Measurements from ENCODE around the gene IL18. TPM values are rescaled to one million over a fixed set of nuclear protein-coding genes. Genes with fewer than 3 reads are reported as not detected.
A peak's percentile ranks its signal among the peaks of the same experiment; 100 is the strongest.

The IL18 gene
- total RNA-seq, 1 donor, result 2.2 TPM

DNA sequence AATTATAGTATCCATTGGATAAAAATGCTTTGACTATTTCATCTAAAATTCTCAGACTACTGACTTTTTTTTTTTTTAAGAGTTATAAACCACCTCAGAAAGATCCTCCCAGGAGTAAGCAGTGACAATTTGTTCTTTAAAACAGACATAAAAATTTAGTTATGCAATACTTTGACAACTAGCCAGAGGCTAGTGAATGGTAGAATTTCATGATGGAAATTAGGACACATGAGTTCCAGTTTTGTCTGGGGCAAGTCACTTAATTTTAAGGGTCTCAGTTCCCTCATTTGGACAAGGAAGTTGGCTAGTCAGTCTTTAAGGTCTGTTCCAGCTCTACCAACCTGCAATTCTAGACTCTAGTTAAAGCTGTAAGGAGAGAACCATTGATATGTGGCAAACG, 2.9 kb downstream of the IL18 start:
- TF ChIP-seq, protein P1, sequence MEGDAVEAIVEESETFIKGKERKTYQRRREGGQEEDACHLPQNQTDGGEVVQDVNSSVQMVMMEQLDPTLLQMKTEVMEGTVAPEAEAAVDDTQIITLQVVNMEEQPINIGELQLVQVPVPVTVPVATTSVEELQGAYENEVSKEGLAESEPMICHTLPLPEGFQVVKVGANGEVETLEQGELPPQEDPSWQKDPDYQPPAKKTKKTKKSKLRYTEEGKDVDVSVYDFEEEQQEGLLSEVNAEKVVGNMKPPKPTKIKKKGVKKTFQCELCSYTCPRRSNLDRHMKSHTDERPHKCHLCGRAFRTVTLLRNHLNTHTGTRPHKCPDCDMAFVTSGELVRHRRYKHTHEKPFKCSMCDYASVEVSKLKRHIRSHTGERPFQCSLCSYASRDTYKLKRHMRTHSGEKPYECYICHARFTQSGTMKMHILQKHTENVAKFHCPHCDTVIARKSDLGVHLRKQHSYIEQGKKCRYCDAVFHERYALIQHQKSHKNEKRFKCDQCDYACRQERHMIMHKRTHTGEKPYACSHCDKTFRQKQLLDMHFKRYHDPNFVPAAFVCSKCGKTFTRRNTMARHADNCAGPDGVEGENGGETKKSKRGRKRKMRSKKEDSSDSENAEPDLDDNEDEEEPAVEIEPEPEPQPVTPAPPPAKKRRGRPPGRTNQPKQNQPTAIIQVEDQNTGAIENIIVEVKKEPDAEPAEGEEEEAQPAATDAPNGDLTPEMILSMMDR (IDR thresholded peaks at IDR 0.05; ENCODE audit: insufficient read depth, low read depth, low read length), result no peak
- DNase-seq (ENCODE audit: low read depth), result peak; percentile 67
- no peak overlapping the region for H3K4me3 ChIP-seq (ENCODE audit: low read depth, low read length)

DNA sequence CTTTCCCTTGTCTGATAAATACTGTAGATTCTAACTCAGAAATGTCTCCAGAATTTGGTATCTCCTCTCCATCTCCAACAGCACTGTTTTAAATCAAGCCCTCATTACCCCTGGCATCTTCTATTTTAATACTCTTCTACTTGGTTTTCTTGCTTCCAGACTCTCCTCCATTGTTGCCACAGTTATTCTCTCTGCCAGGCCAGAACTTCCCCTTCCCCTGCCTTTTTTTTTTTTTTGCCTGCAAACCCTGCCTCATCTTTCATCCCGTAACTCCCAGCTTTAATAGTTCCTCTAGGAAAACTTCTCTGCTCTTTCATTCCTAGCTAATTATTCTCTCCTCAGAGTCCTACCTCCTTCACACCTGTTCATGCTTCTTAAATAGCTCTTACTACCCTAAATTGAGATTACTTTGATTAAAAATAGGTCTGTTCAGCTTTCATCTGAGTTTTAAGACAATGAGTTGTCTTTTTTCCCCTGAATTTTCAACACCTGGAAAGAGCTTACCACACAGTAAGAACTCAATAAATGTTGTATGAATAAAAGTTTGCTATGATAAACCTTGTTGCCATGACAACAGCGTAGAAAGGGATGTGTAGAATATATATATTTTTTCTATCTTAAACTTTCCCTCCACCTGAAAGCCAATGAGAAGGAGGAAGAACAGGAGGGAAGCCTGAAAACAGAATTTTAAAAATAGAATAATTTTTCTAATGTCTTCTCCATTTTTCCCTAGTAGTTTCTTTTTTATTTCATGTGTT, 3.6 kb downstream of the IL18 start:
- H3K4me3 ChIP-seq (ENCODE audit: low read depth, low read length), result no peak overlapping the region
- TF ChIP-seq, protein P1 (IDR thresholded peaks at IDR 0.05; ENCODE audit: insufficient read depth, low read depth, low read length), result no peak
- DNase-seq (ENCODE audit: low read depth), result no peak

DNA sequence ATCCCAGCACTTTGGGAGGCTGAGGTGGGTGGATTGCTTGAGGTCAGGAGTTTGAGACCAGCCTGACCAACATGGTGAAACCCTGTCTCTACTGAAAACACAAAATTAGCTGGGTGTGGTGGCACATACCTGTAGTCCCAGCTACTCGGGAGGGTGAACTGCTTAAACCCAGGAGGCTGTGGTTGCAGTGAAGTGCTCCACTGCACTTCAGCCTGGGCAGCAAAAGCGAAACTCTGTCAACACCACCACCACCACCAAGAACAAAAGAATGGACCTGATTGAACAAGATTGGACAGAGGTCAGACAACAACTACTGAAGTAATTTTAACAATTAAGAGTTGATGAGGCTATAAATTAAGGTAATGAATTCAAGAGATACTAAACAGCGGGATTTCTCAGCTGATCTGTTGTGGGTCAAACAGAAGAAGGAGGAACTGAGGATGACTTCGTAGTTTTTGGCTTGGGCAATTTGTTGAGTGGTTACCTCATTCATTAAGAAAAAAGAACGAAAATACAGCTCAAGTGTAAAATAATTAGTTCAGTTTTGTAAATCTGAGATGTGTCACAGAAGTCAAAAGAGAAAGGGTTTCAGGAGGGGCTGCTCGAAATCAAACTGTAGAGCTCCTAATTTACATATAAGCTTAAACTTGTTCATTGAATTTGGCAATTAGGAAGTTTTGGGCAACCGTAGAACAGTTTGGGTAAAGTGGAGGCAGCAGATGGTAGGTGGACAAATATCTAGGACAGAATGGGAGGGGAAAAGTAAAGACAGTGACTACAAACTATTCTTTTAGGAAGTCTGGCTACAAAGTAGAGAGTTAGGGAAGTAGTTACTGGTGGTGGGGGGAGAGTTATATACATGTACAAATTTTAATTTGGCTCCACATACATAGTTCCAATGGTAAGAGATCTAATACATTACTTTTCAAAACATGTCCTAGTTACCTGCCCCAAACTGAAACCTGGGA, 4.5 kb downstream of the IL18 start:
- TF ChIP-seq, protein P1 (IDR thresholded peaks at IDR 0.05; ENCODE audit: insufficient read depth, low read depth, low read length), result no peak
- H3K4me3 ChIP-seq (ENCODE audit: low read depth, low read length), result no peak overlapping the region
- no peak for DNase-seq (ENCODE audit: low read depth)

DNA sequence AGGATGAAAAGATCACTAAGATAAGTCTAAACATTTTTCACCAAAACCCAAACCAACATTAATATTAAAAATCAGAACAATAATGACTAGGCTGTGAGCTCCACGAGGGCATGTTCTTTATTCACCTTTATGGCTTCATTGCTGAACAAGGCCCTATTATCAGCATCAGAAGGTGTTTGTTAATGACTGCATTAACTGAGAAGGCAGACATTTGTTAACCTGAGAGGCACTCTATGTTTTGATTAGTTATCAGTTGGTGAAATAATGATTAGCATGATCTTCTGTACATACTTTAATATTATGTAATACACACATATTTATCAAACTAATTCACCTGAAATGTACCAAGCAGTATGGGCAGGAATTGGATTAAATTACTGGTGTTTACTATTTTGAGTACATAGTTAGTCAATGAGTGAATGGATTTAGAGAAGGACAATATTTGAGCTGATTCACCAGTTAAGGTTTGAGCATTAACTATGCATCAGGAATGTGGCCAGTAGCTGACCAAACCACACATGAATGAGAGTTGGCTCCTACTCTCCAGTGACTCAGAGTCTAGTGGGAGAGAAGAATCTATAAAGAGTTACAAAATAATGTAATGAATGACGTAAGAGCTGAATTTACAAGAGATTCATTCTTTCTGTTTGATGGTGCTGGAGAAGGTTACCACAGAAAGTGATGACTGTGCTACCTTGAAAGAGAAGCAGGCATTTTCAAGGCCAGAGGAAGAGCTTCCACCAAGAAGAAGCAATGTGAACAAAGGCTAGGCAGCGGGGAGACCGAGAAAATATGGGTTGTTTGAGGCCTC, 6.7 kb downstream of the IL18 start:
- no peak overlapping the region for H3K4me3 ChIP-seq (ENCODE audit: low read depth, low read length)
- TF ChIP-seq, protein P1 (IDR thresholded peaks at IDR 0.05; ENCODE audit: insufficient read depth, low read depth, low read length), result no peak
- DNase-seq (ENCODE audit: low read depth), result peak; percentile 99

DNA sequence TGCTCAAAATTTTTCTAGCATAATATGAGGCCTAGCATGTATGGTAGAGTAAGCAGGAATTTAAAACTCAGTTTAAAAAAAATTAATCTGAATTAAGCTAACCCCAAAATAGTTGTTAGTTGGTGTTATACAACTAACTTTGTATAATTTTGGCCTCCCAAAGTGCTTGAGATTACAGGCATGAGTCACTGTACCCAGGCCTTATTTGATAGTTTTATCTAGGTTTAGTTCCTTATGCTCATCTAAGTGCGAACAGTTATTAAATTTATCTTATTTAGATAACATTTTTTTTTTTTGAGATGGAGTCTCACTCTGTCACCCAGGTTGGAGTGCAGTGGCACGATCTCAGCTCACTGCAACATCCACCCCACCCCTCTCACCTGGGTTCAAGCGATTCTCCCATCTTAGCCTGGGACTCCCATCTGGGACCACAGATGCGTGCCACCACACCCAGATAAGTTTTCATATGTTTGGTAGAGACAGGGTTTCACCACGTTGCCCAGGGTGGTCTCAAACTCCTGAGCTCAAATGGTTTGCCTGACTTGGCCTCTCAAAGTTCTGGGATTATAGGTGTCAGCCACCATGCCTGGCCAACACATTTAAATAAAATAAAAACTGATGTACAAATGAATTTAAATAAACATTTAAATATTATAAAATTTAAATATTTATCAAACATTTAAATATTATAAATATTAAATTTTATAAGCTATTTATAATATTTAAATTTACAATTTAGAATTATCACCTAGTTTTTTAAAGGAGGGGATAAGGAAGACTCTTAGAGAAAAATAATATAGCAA, 7.5 kb downstream of the IL18 start:
- TF ChIP-seq, protein P1 (IDR thresholded peaks at IDR 0.05; ENCODE audit: insufficient read depth, low read depth, low read length), result no peak
- H3K4me3 ChIP-seq (ENCODE audit: low read depth, low read length), result no peak overlapping the region
- DNase-seq (ENCODE audit: low read depth), result no peak

DNA sequence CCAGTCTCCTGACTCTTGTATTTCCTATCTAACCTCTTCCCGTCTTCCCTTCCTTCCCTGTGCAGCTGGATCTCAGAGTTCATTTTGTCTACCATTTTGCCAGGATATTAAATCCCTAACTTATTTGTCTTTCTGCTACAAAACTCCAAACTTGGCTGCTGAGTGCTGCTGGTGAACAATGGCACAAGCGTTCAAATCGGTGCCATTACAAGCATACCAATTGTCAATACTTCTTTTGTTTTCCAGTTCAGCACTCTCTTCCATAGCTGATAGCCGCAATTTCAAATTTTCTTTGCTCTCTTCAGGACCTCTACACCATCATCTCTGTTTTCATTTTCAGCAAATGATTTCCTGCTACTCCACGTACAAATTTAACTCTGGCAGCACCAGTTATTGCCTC, 13.4 kb downstream of the IL18 start:
- no peak for DNase-seq (ENCODE audit: low read depth)
- no peak overlapping the region for H3K4me3 ChIP-seq (ENCODE audit: low read depth, low read length)
- TF ChIP-seq, protein P1 (IDR thresholded peaks at IDR 0.05; ENCODE audit: insufficient read depth, low read depth, low read length), result no peak
